ENCODE measurements around the gene HOXC9. TPM values are rescaled to one million over a fixed set of nuclear protein-coding genes. Genes with fewer than 3 reads are reported as not detected.

HOXC9 gene
- total and polyA plus RNA-seq, 5 experiments from 2014 or later, result not detected

- peaks cover 52 to 95% (median 73%) of the 10 kb centered on the region in 5 donors for H3K27me3 Mint-ChIP-seq
- peaks cover 0 to 15% (median 0%) of the 10 kb centered on the region in 9 donors for H3K9me3 Mint-ChIP-seq
- POLR2A ChIA-PET, result no interaction called here
- peak overlapping the region in 2 of 10 donors; percentile 63 to 83 for H3K27ac Mint-ChIP-seq
- no peak for DNase-seq
- peak overlapping the region in 7 of 10 donors; percentile 4 to 60 (median 36) for H3K4me3 Mint-ChIP-seq
- peaks cover 5 to 10% (median 6%) of the 10 kb centered on the region in 3 donors for H3K36me3 Mint-ChIP-seq
- ATAC-seq, result no peak
- peaks cover 15 to 55% (median 34%) of the 10 kb centered on the region in 4 donors for H3K4me1 Mint-ChIP-seq
Observed at GRCh38 chr12:53955776-53956250, 44.1 kb upstream of the HOXC9 start.

- Mint-ChIP-seq H3K27ac (peak overlapping the region in 1 of 10 donors; percentile 83), H3K4me1 (peaks cover 12 to 51% (median 31%) of the 10 kb centered on the region in 4 donors), H3K9me3 (peaks cover 0 to 15% (median 0%) of the 10 kb centered on the region in 9 donors), H3K4me3 (peak overlapping the region in 6 of 10 donors; percentile 4 to 52 (median 40)), H3K27me3 (peaks cover 48 to 91% (median 69%) of the 10 kb centered on the region in 5 donors), H3K36me3 (peaks cover 5 to 10% (median 6%) of the 10 kb centered on the region in 3 donors)
- ATAC-seq (peak; percentile 55 to 64), DNase-seq (peak in 1 of 10 donors; percentile 32)
- POLR2A ChIA-PET, result no interaction called here
Observed at GRCh38 chr12:53956251-53956887, 43.6 kb upstream of the HOXC9 start.

- Mint-ChIP-seq H3K4me1 (peaks cover 12 to 44% (median 28%) of the 10 kb centered on the region in 4 donors), H3K27me3 (peaks cover 52 to 88% (median 69%) of the 10 kb centered on the region in 5 donors), H3K9me3 (peaks cover 0 to 15% (median 3%) of the 10 kb centered on the region in 9 donors), H3K27ac (peak overlapping the region in 1 of 10 donors; percentile 51), H3K36me3 (peaks cover 5 to 10% (median 6%) of the 10 kb centered on the region in 3 donors), H3K4me3 (peak overlapping the region in 3 of 10 donors; percentile 17 to 51 (median 49))
- no peak for DNase-seq
- POLR2A ChIA-PET, result no interaction called here
- peak in 1 of 2 donors; percentile 9 for ATAC-seq
Observed at GRCh38 chr12:53956914-53957536, 42.9 kb upstream of the HOXC9 start.

- Mint-ChIP-seq H3K4me3 (peak overlapping the region in 2 of 10 donors; percentile 20 to 33), H3K27me3 (peaks cover 54 to 88% (median 67%) of the 10 kb centered on the region in 5 donors), H3K36me3 (peaks cover 3 to 10% (median 6%) of the 10 kb centered on the region in 3 donors), H3K9me3 (peaks cover 0 to 14% (median 3%) of the 10 kb centered on the region in 9 donors), H3K4me1 (peaks cover 12 to 39% (median 28%) of the 10 kb centered on the region in 4 donors), H3K27ac (peak overlapping the region in 1 of 10 donors; percentile 82)
- POLR2A ChIA-PET, result no interaction called here
- ATAC-seq, result no peak
- no peak for DNase-seq
Observed at GRCh38 chr12:53958128-53958527, 41.8 kb upstream of the HOXC9 start.

- Mint-ChIP-seq H3K27ac (peak overlapping the region in 1 of 10 donors; percentile 86), H3K36me3 (peaks cover 3 to 11% (median 8%) of the 10 kb centered on the region in 3 donors), H3K4me3 (peak overlapping the region in 1 of 10 donors; percentile 61), H3K27me3 (peaks cover 49 to 88% (median 67%) of the 10 kb centered on the region in 5 donors), H3K9me3 (peaks cover 0 to 4% (median 0%) of the 10 kb centered on the region in 9 donors), H3K4me1 (peaks cover 18 to 40% (median 32%) of the 10 kb centered on the region in 4 donors)
- ATAC-seq, result no peak
- DNase-seq, result no peak
- POLR2A ChIA-PET, result interaction anchor here (0.9 kb wide), 1 partner anchor 9 kb away, joined by 3 read pairs; no protein-coding TSS in a partner anchor
Observed at GRCh38 chr12:53959314-53959713, 40.6 kb upstream of the HOXC9 start.

- peaks cover 0 to 3% (median 0%) of the 10 kb centered on the region in 9 donors for H3K9me3 Mint-ChIP-seq
- H3K27me3 Mint-ChIP-seq, result peaks cover 59 to 94% (median 77%) of the 10 kb centered on the region in 5 donors
- peaks cover 22 to 50% (median 40%) of the 10 kb centered on the region in 4 donors for H3K4me1 Mint-ChIP-seq
- POLR2A ChIA-PET, result no interaction called here
- peak overlapping the region in 1 of 10 donors; percentile 86 for H3K27ac Mint-ChIP-seq
- H3K4me3 Mint-ChIP-seq, result peak overlapping the region in 3 of 10 donors; percentile 0 to 24 (median 2)
- DNase-seq, result no peak
- ATAC-seq, result no peak
- peaks cover 3 to 11% (median 11%) of the 10 kb centered on the region in 3 donors for H3K36me3 Mint-ChIP-seq
Observed at GRCh38 chr12:53960187-53961024, 39.6 kb upstream of the HOXC9 start.

GRCh38 chr12:53961025-53961761 is 38.8 kb upstream of the HOXC9 start:
- peaks cover 24 to 50% (median 42%) of the 10 kb centered on the region in 4 donors for H3K4me1 Mint-ChIP-seq
- peaks cover 3 to 15% (median 11%) of the 10 kb centered on the region in 3 donors for H3K36me3 Mint-ChIP-seq
- H3K27me3 Mint-ChIP-seq, result peaks cover 57 to 94% (median 77%) of the 10 kb centered on the region in 5 donors
- POLR2A ChIA-PET, result no interaction called here
- H3K9me3 Mint-ChIP-seq, result peaks cover 0 to 5% (median 0%) of the 10 kb centered on the region in 9 donors
- no peak overlapping the region for H3K4me3 Mint-ChIP-seq
- no peak for ATAC-seq
- no peak overlapping the region for H3K27ac Mint-ChIP-seq
- DNase-seq, result no peak

GRCh38 chr12:53963005-53963404 is 37.0 kb upstream of the HOXC9 start:
- ATAC-seq (no peak), DNase-seq (no peak)
- no peak overlapping the region for H3K4me3 Mint-ChIP-seq
- peaks cover 3 to 18% (median 11%) of the 10 kb centered on the region in 3 donors for H3K36me3 Mint-ChIP-seq
- H3K27me3 Mint-ChIP-seq, result peaks cover 66 to 94% (median 82%) of the 10 kb centered on the region in 5 donors
- H3K4me1 Mint-ChIP-seq, result peaks cover 23 to 45% (median 40%) of the 10 kb centered on the region in 4 donors
- peaks cover 0 to 5% (median 0%) of the 10 kb centered on the region in 9 donors for H3K9me3 Mint-ChIP-seq
- POLR2A ChIA-PET, result no interaction called here
- peak overlapping the region in 2 of 10 donors; percentile 23 to 25 for H3K27ac Mint-ChIP-seq

GRCh38 chr12:53963434-53964314 is 36.3 kb upstream of the HOXC9 start:
- H3K36me3 Mint-ChIP-seq, result peaks cover 3 to 18% (median 11%) of the 10 kb centered on the region in 3 donors
- H3K4me1 Mint-ChIP-seq, result peaks cover 21 to 45% (median 40%) of the 10 kb centered on the region in 4 donors
- peaks cover 0 to 5% (median 0%) of the 10 kb centered on the region in 9 donors for H3K9me3 Mint-ChIP-seq
- no peak for ATAC-seq
- peak overlapping the region in 6 of 10 donors; percentile 1 to 66 (median 24) for H3K4me3 Mint-ChIP-seq
- POLR2A ChIA-PET, result interaction anchor here (0.8 kb wide), 1 partner anchor 13 kb away, joined by 3 read pairs; no protein-coding TSS in a partner anchor
- peaks cover 66 to 94% (median 82%) of the 10 kb centered on the region in 5 donors for H3K27me3 Mint-ChIP-seq
- no peak for DNase-seq
- H3K27ac Mint-ChIP-seq, result peak overlapping the region in 2 of 10 donors; percentile 23 to 29

GRCh38 chr12:53964315-53964713 is 35.6 kb upstream of the HOXC9 start:
- Mint-ChIP-seq H3K9me3 (peaks cover 0 to 5% (median 0%) of the 10 kb centered on the region in 9 donors), H3K27me3 (peaks cover 70 to 94% (median 83%) of the 10 kb centered on the region in 5 donors), H3K4me1 (peaks cover 21 to 45% (median 40%) of the 10 kb centered on the region in 4 donors), H3K27ac (peak overlapping the region in 1 of 10 donors; percentile 23), H3K36me3 (peaks cover 3 to 18% (median 11%) of the 10 kb centered on the region in 3 donors), H3K4me3 (peak overlapping the region in 7 of 10 donors; percentile 2 to 67 (median 46))
- ATAC-seq (no peak), DNase-seq (no peak)
- POLR2A ChIA-PET, result interaction anchor here (0.8 kb wide), 1 partner anchor 12 kb away, joined by 3 read pairs; no protein-coding TSS in a partner anchor
